Panc1 (cell line): Measurements from ENCODE around the gene SLC35E2B. TPM values are rescaled to one million over a fixed set of nuclear protein-coding genes. Genes with fewer than 3 reads are reported as not detected.

Experiments
- ATAC-seq: fragments of 200-7000 bp; cut with Tn5 transposase; 2 replicates; pipeline ENCODE4 v1.9.1; 2020; ENCODE audit warnings: mild to moderate bottlenecking, moderate library complexity
- BruUV-seq: library from RNA; stranded (reverse); fragments of 400-500 nt; replicated peaks from 2 replicates; lab custom pipeline; 2021; lab: Mats Ljungman, UMichigan
- CTCF ChIA-PET: fragments of 300-600 bp; sonication (Branson Sonifier 250); formaldehyde crosslinking; loops from one replicate; lab custom pipeline; 2022; ENCODE audit warnings: antibody characterized with exemption; lab: Charles Lee
- POLR2A ChIA-PET: fragments of 300-600 bp; sonication (Branson Sonifier 250); formaldehyde crosslinking; loops from one replicate; lab custom pipeline; 2022; ENCODE audit warnings: antibody characterized with exemption; lab: Charles Lee
- DNase-seq: peaks from one replicate; pipeline ENCODE4 v3.0.0-alpha.2; 2010; ENCODE audit warnings: low read depth, low spot score
- H3K27ac ChIP-seq: 2 replicates; pipeline ENCODE4 v1.5.1; 2011; ENCODE audit warnings: mild to moderate bottlenecking, low read length, inconsistent platforms
- H3K27me3 ChIP-seq: fragments of 200-500 bp; sonication (Bioruptor generic); 2 replicates; pipeline ENCODE4 v1.6.0; 2014; ENCODE audit warnings: low read length, inconsistent platforms; ENCODE audit not compliant: control insufficient read depth, insufficient read depth
- H3K36me3 ChIP-seq: fragments of 200-500 bp; sonication (Bioruptor generic); 2 replicates; pipeline ENCODE4 v1.5.1; 2014; ENCODE audit warnings: inconsistent platforms, mild to moderate bottlenecking, low read length, moderate library complexity; ENCODE audit not compliant: control insufficient read depth, insufficient read depth
- H3K4me1 ChIP-seq: 2 replicates; pipeline ENCODE4 v1.5.1; 2011; ENCODE audit warnings: inconsistent platforms, mild to moderate bottlenecking, low read length, moderate library complexity; ENCODE audit not compliant: control insufficient read depth, insufficient read depth
- H3K4me3 ChIP-seq, 2 experiments: 2 replicates each; pipeline ENCODE4 v1.5.1; 2011 to 2012; ENCODE audit warnings: low read depth in 2 of 2, low read length in 2 of 2, mild to moderate bottlenecking in 2 of 2, inconsistent platforms in 1 of 2, moderate library complexity in 1 of 2
- H3K9me3 ChIP-seq: fragments of 200-500 bp; sonication (Bioruptor generic); 2 replicates; pipeline ENCODE4 v1.5.1; 2014; ENCODE audit warnings: low read depth, mild to moderate bottlenecking, inconsistent platforms, low read length, moderate library complexity; ENCODE audit not compliant: control insufficient read depth, insufficient read depth
- POLR2AphosphoS5 ChIP-seq: IDR thresholded peaks from 2 replicates; pipeline ENCODE4 v1.6.1; 2012; ENCODE audit warnings: mild to moderate bottlenecking, low read depth, low read length, moderate library complexity
- SIN3A ChIP-seq: IDR thresholded peaks from 2 replicates; pipeline ENCODE4 v1.6.1; 2012; ENCODE audit warnings: low read depth, mild to moderate bottlenecking, low read length, moderate library complexity, borderline replicate concordance; ENCODE audit not compliant: insufficient read depth
- TCF7L2 ChIP-seq: IDR thresholded peaks from 2 replicates; pipeline ENCODE4 v1.6.1; 2011; ENCODE audit warnings: mild to moderate bottlenecking, low read depth, low read length, inconsistent platforms
- in situ Hi-C: cut with HindIII; loops from 2 replicates; pipeline ENCODE4 v1.10.0; 2016; ENCODE audit warnings: low sequenced_read_pairs, low pct_unique_long_range_greater_than_20kb
- intact Hi-C: fragments of 100-400 bp; cut with micrococcal nuclease; formaldehyde crosslinking; loops from one replicate; pipeline ENCODE4 v1.10.0; 2022; ENCODE audit not compliant: unreplicated experiment
- total RNA-seq: library from RNA; stranded (reverse); gene quantifications from one replicate; pipeline ENCODE4 v1.2.1, GENCODE V29; 2021; ENCODE audit not compliant: unreplicated experiment
- TF ChIP-seq, protein P1 (sequence below), 2 experiments: IDR thresholded peaks; 2 replicates each; pipeline ENCODE4 v1.6.1; 2011 to 2012; ENCODE audit warnings: low read depth in 2 of 2, control low read depth in 1 of 2, low read length in 1 of 2, mild to moderate bottlenecking in 1 of 2, moderate library complexity in 1 of 2; ENCODE audit not compliant: insufficient read depth in 1 of 2
- TF ChIP-seq, protein P2 (sequence below): fragments of 450-650 bp; IDR thresholded peaks from 2 replicates; pipeline ENCODE4 v1.5.1; 2017; ENCODE audit warnings: mild to moderate bottlenecking

The SLC35E2B gene
- total RNA-seq, 1 experiment from 2014 or later = 75.7 TPM

DNA sequence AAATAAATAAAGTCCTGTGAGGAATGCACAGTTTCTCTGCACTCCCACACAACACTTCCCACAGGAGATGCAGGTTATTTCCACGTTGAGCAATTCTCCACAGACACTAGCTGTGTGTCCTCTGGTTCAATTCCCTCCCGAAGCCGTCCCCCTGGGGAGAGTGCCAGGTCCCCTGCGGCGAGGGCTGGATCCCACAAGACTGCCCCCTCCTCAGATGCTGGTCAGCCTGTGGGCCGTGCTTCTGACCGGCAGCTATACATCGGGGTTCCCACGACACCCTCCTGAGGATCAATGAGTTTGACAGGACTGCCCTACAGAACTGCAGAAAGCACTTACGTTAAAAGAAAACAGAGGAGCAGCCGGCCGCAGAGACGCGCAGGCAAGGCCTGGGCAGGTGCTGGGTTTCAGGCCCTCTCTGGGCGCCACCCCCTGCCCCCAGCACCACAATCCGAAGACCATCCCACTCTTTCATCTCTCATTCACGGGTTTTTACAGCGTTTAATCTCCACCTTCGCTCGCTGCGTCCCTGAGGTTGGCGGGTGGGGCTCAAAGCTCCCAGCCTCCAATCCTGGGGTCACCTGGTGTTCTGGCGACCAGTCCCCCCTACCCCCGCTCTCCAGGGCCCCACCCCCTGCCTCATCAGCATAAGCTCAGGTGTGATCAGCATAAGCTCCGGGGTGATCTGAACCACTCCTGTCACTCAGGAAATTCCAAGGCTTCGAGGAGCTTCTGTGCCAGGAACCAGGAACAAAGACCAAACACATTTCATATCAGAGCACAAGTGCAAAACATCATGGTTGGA is 9.3 kb downstream of the SLC35E2B start:
- TF ChIP-seq SIN3A (no peak), TCF7L2 (no peak), POLR2AphosphoS5 (no peak)
- TF ChIP-seq, protein P1, sequence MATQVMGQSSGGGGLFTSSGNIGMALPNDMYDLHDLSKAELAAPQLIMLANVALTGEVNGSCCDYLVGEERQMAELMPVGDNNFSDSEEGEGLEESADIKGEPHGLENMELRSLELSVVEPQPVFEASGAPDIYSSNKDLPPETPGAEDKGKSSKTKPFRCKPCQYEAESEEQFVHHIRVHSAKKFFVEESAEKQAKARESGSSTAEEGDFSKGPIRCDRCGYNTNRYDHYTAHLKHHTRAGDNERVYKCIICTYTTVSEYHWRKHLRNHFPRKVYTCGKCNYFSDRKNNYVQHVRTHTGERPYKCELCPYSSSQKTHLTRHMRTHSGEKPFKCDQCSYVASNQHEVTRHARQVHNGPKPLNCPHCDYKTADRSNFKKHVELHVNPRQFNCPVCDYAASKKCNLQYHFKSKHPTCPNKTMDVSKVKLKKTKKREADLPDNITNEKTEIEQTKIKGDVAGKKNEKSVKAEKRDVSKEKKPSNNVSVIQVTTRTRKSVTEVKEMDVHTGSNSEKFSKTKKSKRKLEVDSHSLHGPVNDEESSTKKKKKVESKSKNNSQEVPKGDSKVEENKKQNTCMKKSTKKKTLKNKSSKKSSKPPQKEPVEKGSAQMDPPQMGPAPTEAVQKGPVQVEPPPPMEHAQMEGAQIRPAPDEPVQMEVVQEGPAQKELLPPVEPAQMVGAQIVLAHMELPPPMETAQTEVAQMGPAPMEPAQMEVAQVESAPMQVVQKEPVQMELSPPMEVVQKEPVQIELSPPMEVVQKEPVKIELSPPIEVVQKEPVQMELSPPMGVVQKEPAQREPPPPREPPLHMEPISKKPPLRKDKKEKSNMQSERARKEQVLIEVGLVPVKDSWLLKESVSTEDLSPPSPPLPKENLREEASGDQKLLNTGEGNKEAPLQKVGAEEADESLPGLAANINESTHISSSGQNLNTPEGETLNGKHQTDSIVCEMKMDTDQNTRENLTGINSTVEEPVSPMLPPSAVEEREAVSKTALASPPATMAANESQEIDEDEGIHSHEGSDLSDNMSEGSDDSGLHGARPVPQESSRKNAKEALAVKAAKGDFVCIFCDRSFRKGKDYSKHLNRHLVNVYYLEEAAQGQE (IDR thresholded peaks at IDR 0.05; ENCODE audit: insufficient read depth in 1 of 2, low read depth in 2 of 2, low read length in 1 of 2) = no peak
- TF ChIP-seq, protein P2, sequence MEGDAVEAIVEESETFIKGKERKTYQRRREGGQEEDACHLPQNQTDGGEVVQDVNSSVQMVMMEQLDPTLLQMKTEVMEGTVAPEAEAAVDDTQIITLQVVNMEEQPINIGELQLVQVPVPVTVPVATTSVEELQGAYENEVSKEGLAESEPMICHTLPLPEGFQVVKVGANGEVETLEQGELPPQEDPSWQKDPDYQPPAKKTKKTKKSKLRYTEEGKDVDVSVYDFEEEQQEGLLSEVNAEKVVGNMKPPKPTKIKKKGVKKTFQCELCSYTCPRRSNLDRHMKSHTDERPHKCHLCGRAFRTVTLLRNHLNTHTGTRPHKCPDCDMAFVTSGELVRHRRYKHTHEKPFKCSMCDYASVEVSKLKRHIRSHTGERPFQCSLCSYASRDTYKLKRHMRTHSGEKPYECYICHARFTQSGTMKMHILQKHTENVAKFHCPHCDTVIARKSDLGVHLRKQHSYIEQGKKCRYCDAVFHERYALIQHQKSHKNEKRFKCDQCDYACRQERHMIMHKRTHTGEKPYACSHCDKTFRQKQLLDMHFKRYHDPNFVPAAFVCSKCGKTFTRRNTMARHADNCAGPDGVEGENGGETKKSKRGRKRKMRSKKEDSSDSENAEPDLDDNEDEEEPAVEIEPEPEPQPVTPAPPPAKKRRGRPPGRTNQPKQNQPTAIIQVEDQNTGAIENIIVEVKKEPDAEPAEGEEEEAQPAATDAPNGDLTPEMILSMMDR = no peak
- Histone ChIP-seq H3K4me3 (no peak overlapping the region), H3K9me3 (no peaks in the 10 kb centered on the region), H3K4me1 (peaks cover 36% of the 10 kb centered on the region), H3K27me3 (no peaks in the 10 kb centered on the region), H3K27ac (no peak overlapping the region), H3K36me3 (no peaks in the 10 kb centered on the region)
- ChIA-PET CTCF (interaction anchor here (0.5 kb wide), 1 partner anchor 130 kb away, joined by 6 read pairs; no protein-coding TSS in a partner anchor), POLR2A (no interaction called here)
- DNase-seq = no peak
- intact Hi-C loops = no loop called here
- BruUV-seq = no TSS peak
- in situ Hi-C loops = no loop called here
- no peak for ATAC-seq

DNA sequence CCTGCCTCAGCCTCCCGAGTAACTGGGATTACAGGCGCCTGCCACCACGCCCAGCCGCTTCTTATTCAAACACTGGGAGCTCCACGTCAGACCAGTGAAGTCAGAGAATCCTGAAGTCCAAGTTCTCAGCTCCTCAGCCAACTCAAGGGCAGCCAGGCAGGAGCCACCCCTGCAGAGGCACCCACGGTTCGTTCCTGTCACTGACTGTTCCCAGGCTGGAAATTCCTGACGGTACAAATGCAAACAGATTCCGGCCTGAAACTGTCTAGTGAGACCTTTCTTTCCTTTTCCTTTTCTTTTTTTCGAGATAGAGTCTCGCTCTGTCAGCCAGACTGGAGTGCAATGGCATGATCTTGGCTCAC is 11.7 kb downstream of the SLC35E2B start:
- peaks cover 25% of the 10 kb centered on the region for H3K4me1 ChIP-seq
- TF ChIP-seq, protein P1 (IDR thresholded peaks at IDR 0.05; ENCODE audit: insufficient read depth in 1 of 2, low read depth in 2 of 2, low read length in 1 of 2) = no peak
- TF ChIP-seq, protein P2 = no peak
- no peak for TF ChIP-seq SIN3A
- no peak for TF ChIP-seq TCF7L2
- no peak for TF ChIP-seq POLR2AphosphoS5
- no peaks in the 10 kb centered on the region for H3K27me3 ChIP-seq
- in situ Hi-C loops (no loop called here), intact Hi-C loops (no loop called here)
- no peaks in the 10 kb centered on the region for H3K9me3 ChIP-seq
- DNase-seq (no peak), ATAC-seq (no peak; the same call in 1 of the 2 replicates)
- H3K36me3 ChIP-seq = no peaks in the 10 kb centered on the region
- BruUV-seq = no TSS peak
- ChIA-PET POLR2A (interaction anchor here (0.7 kb wide), 1 partner anchor 63 kb away, joined by 13 read pairs; no protein-coding TSS in a partner anchor), CTCF (no interaction called here)
- H3K4me3 ChIP-seq = no peak overlapping the region
- H3K27ac ChIP-seq = no peak overlapping the region
